Dendritic cell treated with granulocyte-macrophage colony-stimulating factor and Interleukin-4, amounts not matched to agents 40 ng/mL and 50 ng/mL, for 4 days (primary cell): ENCODE results near the gene ACAN.

Source experiments
- H3K27ac Mint-ChIP-seq: one replicate; pipeline ENCODE4 v1.8.0; 2022; ENCODE audit warnings: mild to moderate bottlenecking, mixed read lengths
- H3K27me3 Mint-ChIP-seq: one replicate; pipeline ENCODE4 v1.8.0; 2022; ENCODE audit warnings: mild to moderate bottlenecking, mixed read lengths
- H3K36me3 Mint-ChIP-seq: one replicate; pipeline ENCODE4 v1.8.0; 2022; ENCODE audit warnings: low read depth, mixed read lengths
- H3K4me1 Mint-ChIP-seq: one replicate; pipeline ENCODE4 v1.8.0; 2022; ENCODE audit warnings: low read depth, mixed read lengths
- H3K4me3 Mint-ChIP-seq: one replicate; pipeline ENCODE4 v1.8.0; 2022; ENCODE audit warnings: mild to moderate bottlenecking, moderate library complexity, mixed read lengths
- H3K9me3 Mint-ChIP-seq: one replicate; pipeline ENCODE4 v1.8.0; 2022; ENCODE audit warnings: mixed read lengths
- intact Hi-C: fragments of 100-400 bp; cut with micrococcal nuclease; formaldehyde crosslinking; loops from one replicate; pipeline ENCODE4 v1.15.0; 2022

Gene ACAN

GRCh38 chr15:88803241-88803919 lies at the start of gene ACAN:
Gene ACAN (plus strand): TSS chr15:88803436. CDS start chr15:88836207, 32,771 bp downstream.
- Mint-ChIP-seq H3K27me3 (peaks cover 64% of the 10 kb centered on the region), H3K4me1 (no peaks in the 10 kb centered on the region), H3K27ac (no peak within 1 kb of the TSS), H3K4me3 (no peak within 1 kb of the TSS), H3K36me3 (no peaks in the 10 kb centered on the region), H3K9me3 (no peaks in the 10 kb centered on the region)
- intact Hi-C loops: no loop called here

GRCh38 chr15:88756521-88756920 lies 46.7 kb upstream of the ACAN start:
- Mint-ChIP-seq H3K4me1 (no peaks in the 10 kb centered on the region), H3K36me3 (no peaks in the 10 kb centered on the region), H3K9me3 (no peaks in the 10 kb centered on the region), H3K27ac (no peak overlapping the region), H3K4me3 (no peak overlapping the region), H3K27me3 (peaks cover 9% of the 10 kb centered on the region)
- intact Hi-C loops: no loop called here

GRCh38 chr15:88756921-88757320 lies 46.3 kb upstream of the ACAN start:
- intact Hi-C loops: no loop called here
- H3K36me3 Mint-ChIP-seq: no peaks in the 10 kb centered on the region
- H3K4me1 Mint-ChIP-seq: no peaks in the 10 kb centered on the region
- H3K27ac Mint-ChIP-seq: no peak overlapping the region
- peaks cover 9% of the 10 kb centered on the region for H3K27me3 Mint-ChIP-seq
- H3K9me3 Mint-ChIP-seq: no peaks in the 10 kb centered on the region
- H3K4me3 Mint-ChIP-seq: no peak overlapping the region

GRCh38 chr15:88759872-88760271 lies 43.4 kb upstream of the ACAN start:
- no peak overlapping the region for H3K4me3 Mint-ChIP-seq
- H3K27ac Mint-ChIP-seq: no peak overlapping the region
- intact Hi-C loops: no loop called here
- H3K9me3 Mint-ChIP-seq: no peaks in the 10 kb centered on the region
- H3K4me1 Mint-ChIP-seq: no peaks in the 10 kb centered on the region
- peaks cover 5% of the 10 kb centered on the region for H3K27me3 Mint-ChIP-seq
- H3K36me3 Mint-ChIP-seq: no peaks in the 10 kb centered on the region

GRCh38 chr15:88764448-88764847 lies 38.8 kb upstream of the ACAN start:
- H3K4me1 Mint-ChIP-seq: no peaks in the 10 kb centered on the region
- no peak overlapping the region for H3K4me3 Mint-ChIP-seq
- H3K27ac Mint-ChIP-seq: no peak overlapping the region
- peaks cover 15% of the 10 kb centered on the region for H3K27me3 Mint-ChIP-seq
- intact Hi-C loops: no loop called here
- H3K9me3 Mint-ChIP-seq: no peaks in the 10 kb centered on the region
- H3K36me3 Mint-ChIP-seq: no peaks in the 10 kb centered on the region

- H3K4me3 Mint-ChIP-seq: no peak overlapping the region
- H3K36me3 Mint-ChIP-seq: no peaks in the 10 kb centered on the region
- H3K4me1 Mint-ChIP-seq: no peaks in the 10 kb centered on the region
- H3K27ac Mint-ChIP-seq: no peak overlapping the region
- no peaks in the 10 kb centered on the region for H3K9me3 Mint-ChIP-seq
- peaks cover 20% of the 10 kb centered on the region for H3K27me3 Mint-ChIP-seq
- intact Hi-C loops: no loop called here
These were observed 38.0 kb upstream of the ACAN start for GRCh38 chr15:88765212-88765611.

GRCh38 chr15:88769161-88769971 lies 33.9 kb upstream of the ACAN start:
- no peaks in the 10 kb centered on the region for H3K36me3 Mint-ChIP-seq

GRCh38 chr15:88775776-88776175 lies 27.5 kb upstream of the ACAN start:
- Mint-ChIP-seq H3K36me3 (no peaks in the 10 kb centered on the region), H3K27ac (no peak overlapping the region), H3K27me3 (peaks cover 9% of the 10 kb centered on the region), H3K4me3 (no peak overlapping the region), H3K9me3 (no peaks in the 10 kb centered on the region), H3K4me1 (no peaks in the 10 kb centered on the region)
- intact Hi-C loops: no loop called here

More at GRCh38 chr15:88769161-88769971, 33.9 kb upstream of the ACAN start:
- Mint-ChIP-seq H3K4me3 (no peak overlapping the region), H3K9me3 (no peaks in the 10 kb centered on the region), H3K27me3 (peaks cover 29% of the 10 kb centered on the region), H3K4me1 (no peaks in the 10 kb centered on the region), H3K27ac (no peak overlapping the region)
- intact Hi-C loops: no loop called here

GRCh38 chr15:88776646-88777045 lies 26.6 kb upstream of the ACAN start:
- Mint-ChIP-seq H3K4me3 (no peak overlapping the region), H3K36me3 (no peaks in the 10 kb centered on the region), H3K4me1 (no peaks in the 10 kb centered on the region), H3K9me3 (no peaks in the 10 kb centered on the region), H3K27me3 (peaks cover 7% of the 10 kb centered on the region), H3K27ac (no peak overlapping the region)
- intact Hi-C loops: no loop called here

- Mint-ChIP-seq H3K27me3 (peaks cover 6% of the 10 kb centered on the region), H3K4me3 (no peak overlapping the region), H3K4me1 (no peaks in the 10 kb centered on the region), H3K36me3 (no peaks in the 10 kb centered on the region), H3K9me3 (no peaks in the 10 kb centered on the region), H3K27ac (no peak overlapping the region)
- intact Hi-C loops: no loop called here
These were observed 23.3 kb upstream of the ACAN start for GRCh38 chr15:88779944-88780343.

GRCh38 chr15:88782465-88782864 lies 20.8 kb upstream of the ACAN start:
- Mint-ChIP-seq H3K4me3 (no peak overlapping the region), H3K27ac (no peak overlapping the region), H3K36me3 (no peaks in the 10 kb centered on the region), H3K27me3 (peaks cover 16% of the 10 kb centered on the region), H3K4me1 (no peaks in the 10 kb centered on the region), H3K9me3 (no peaks in the 10 kb centered on the region)
- intact Hi-C loops: no loop called here

GRCh38 chr15:88785217-88785616 lies 18.0 kb upstream of the ACAN start:
- Mint-ChIP-seq H3K4me3 (no peak overlapping the region), H3K4me1 (no peaks in the 10 kb centered on the region), H3K9me3 (no peaks in the 10 kb centered on the region), H3K27me3 (peaks cover 21% of the 10 kb centered on the region), H3K27ac (no peak overlapping the region), H3K36me3 (no peaks in the 10 kb centered on the region)
- intact Hi-C loops: no loop called here

GRCh38 chr15:88788036-88788435 lies 15.2 kb upstream of the ACAN start:
- Mint-ChIP-seq H3K27ac (no peak overlapping the region), H3K27me3 (peaks cover 30% of the 10 kb centered on the region), H3K4me1 (no peaks in the 10 kb centered on the region)

GRCh38 chr15:88788816-88789215 lies 14.4 kb upstream of the ACAN start:
- Mint-ChIP-seq H3K27ac (no peak overlapping the region), H3K27me3 (peaks cover 32% of the 10 kb centered on the region), H3K9me3 (no peaks in the 10 kb centered on the region), H3K4me3 (no peak overlapping the region), H3K4me1 (no peaks in the 10 kb centered on the region), H3K36me3 (no peaks in the 10 kb centered on the region)
- intact Hi-C loops: no loop called here

More at GRCh38 chr15:88788036-88788435, 15.2 kb upstream of the ACAN start:
- H3K9me3 Mint-ChIP-seq: no peaks in the 10 kb centered on the region
- no peaks in the 10 kb centered on the region for H3K36me3 Mint-ChIP-seq
- intact Hi-C loops: no loop called here
- no peak overlapping the region for H3K4me3 Mint-ChIP-seq
